Stomach (tissue), 9 donors: ENCODE results near the gene PCDHGB4. TPM values are rescaled to one million over a fixed set of nuclear protein-coding genes. Genes with fewer than 3 reads are reported as not detected.
A peak's percentile ranks its signal among the peaks of the same experiment; 100 is the strongest.
"Not testable (repeated sequence)": the region's sequence is repeated elsewhere in the genome, so short reads cannot be mapped to it uniquely, and the experiment has no call there.

Source experiments
- DNase-seq, 2 donors: peaks; one replicate each; pipeline versions ENCODE4 v3.0.0 to v3.0.0-alpha.2; 2013 to 2019
- H3K27ac ChIP-seq, 5 donors: fragments of 200-600 bp in 4 of 5; sonication (generic) in 4 of 5; one replicate each; pipeline ENCODE4 v1.5.1; 2013 to 2019; ENCODE audit warnings: mild to moderate bottlenecking in 1 of 5, moderate library complexity in 1 of 5
- H3K27me3 ChIP-seq, 3 donors: fragments of 200-600 bp; sonication (generic); one replicate each; pipeline ENCODE4 v1.5.1; 2017 to 2019; ENCODE audit warnings: mixed run types in 1 of 3
- H3K36me3 ChIP-seq, 4 donors: fragments of 200-600 bp; sonication (generic); 1 replicate in 3 of 4; 2 replicates in 1 of 4; pipeline ENCODE4 v1.5.1; 2016 to 2019
- H3K4me1 ChIP-seq, 4 donors: fragments of 200-600 bp; sonication (generic); one replicate each; pipeline ENCODE4 v1.5.1; 2016 to 2019
- H3K4me3 ChIP-seq, 4 donors: fragments of 200-600 bp; sonication (generic) in 3 of 4; one replicate each; pipeline ENCODE4 v1.5.1; 2016 to 2019; ENCODE audit warnings: mild to moderate bottlenecking in 1 of 4
- H3K9me3 ChIP-seq, 4 donors: fragments of 200-600 bp; sonication (generic); one replicate each; pipeline ENCODE4 v1.5.1; 2016 to 2019
- EP300 ChIP-seq: sonication (generic); formaldehyde crosslinking; IDR thresholded peaks from one replicate; pipeline ENCODE4 v1.6.1; 2017; ENCODE audit warnings: antibody characterized with exemption
- POLR2A ChIP-seq, 4 donors: fragments of 450-650 bp; IDR thresholded peaks; one replicate each; pipeline ENCODE4 v1.6.1; 2016; ENCODE audit warnings: antibody characterized with exemption in 4 of 4, control low read depth in 2 of 4, mild to moderate bottlenecking in 1 of 4, moderate library complexity in 1 of 4
- POLR2AphosphoS5 ChIP-seq, 3 donors: sonication (generic); formaldehyde crosslinking; IDR thresholded peaks; one replicate each; pipeline ENCODE4 v1.6.1; 2016; ENCODE audit warnings: antibody characterized with exemption in 3 of 3
- WGBS, 5 donors: extraction: QIAGEN DNeasy Blood & Tissue Kit in 3 of 5; methylation state at CpG; one replicate each; pipeline versions ENCODE4 v1.1.5 to v1.1.7; 2013 to 2018; 5-methylcytosine and 5-hydroxymethylcytosine counted together
- intact Hi-C: fragments of 100-400 bp; cut with DNase I; formaldehyde crosslinking; loops from one replicate; pipeline ENCODE4 v1.15.1; 2023; ENCODE audit warnings: low total_unique reads
- polyA plus RNA-seq, 3 donors: library from polyadenylated mRNA; stranded (reverse); fragments of 200-250 nt; gene quantifications; one replicate each; pipeline ENCODE4 v1.2.3, GENCODE V29; 2013
- total RNA-seq, 5 donors: library from RNA; depleted of rRNA; stranded (reverse); fragments of >200 nt; gene quantifications; one replicate each; pipeline versions ENCODE4 v1.1.0 to v1.2.3, GENCODE V29; 2014 to 2016
- TF ChIP-seq, protein P1 (sequence below), 7 experiments: fragments of 450-650 bp in 4 of 7; fragments of 200-600 bp in 3 of 7; sonication (generic) in 3 of 7; IDR thresholded peaks; one replicate each; pipeline ENCODE4 v1.5.1; 2016 to 2019; ENCODE audit warnings: antibody characterized with exemption in 7 of 7, control low read depth in 2 of 7, mild to moderate bottlenecking in 1 of 7
- donor health status: healthy with polysubstance abuse.
- donor health status: Bipolar disorder and iron deficiency.
- donor health status: healthy.

PCDHGB4 gene
- total and polyA plus RNA-seq, 8 donors = 0.12 to 12.1 (median 0.45) TPM; not detected in 1

DNA sequence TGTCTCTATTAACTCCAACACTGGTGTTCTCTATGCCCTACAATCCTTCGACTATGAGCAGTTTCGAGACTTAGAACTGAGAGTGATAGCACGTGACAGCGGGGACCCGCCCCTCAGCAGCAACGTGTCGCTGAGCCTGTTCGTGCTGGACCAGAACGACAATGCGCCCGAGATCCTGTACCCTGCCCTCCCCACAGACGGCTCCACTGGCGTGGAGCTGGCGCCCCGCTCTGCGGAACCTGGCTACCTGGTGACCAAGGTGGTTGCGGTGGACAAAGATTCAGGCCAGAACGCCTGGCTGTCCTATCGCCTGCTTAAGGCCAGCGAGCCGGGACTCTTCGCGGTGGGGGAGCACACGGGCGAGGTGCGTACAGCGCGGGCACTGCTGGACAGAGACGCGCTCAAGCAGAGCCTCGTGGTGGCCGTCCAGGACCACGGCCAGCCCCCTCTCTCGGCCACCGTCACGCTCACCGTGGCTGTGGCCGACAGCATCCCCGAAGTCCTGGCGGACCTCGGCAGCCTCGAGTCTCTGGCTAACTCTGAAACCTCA lies 35.3 kb downstream of the PCDHGB4 start:
- Histone ChIP-seq H3K36me3 (peaks cover 0 to 36% (median 5%) of the 10 kb centered on the region in 4 donors), H3K27ac (no peak overlapping the region), H3K4me1 (peaks cover 0 to 26% (median 7%) of the 10 kb centered on the region in 4 donors), H3K27me3 (peaks cover 0 to 78% (median 20%) of the 10 kb centered on the region in 3 donors), H3K9me3 (peaks cover 79 to 100% (median 99%) of the 10 kb centered on the region in 4 donors), H3K4me3 (no peak overlapping the region)
- TF ChIP-seq EP300 (no peak), POLR2AphosphoS5 (IDR thresholded peaks at IDR 0.05) (no peak), POLR2A (IDR thresholded peaks at IDR 0.05) (no peak)
- TF ChIP-seq, protein P1, sequence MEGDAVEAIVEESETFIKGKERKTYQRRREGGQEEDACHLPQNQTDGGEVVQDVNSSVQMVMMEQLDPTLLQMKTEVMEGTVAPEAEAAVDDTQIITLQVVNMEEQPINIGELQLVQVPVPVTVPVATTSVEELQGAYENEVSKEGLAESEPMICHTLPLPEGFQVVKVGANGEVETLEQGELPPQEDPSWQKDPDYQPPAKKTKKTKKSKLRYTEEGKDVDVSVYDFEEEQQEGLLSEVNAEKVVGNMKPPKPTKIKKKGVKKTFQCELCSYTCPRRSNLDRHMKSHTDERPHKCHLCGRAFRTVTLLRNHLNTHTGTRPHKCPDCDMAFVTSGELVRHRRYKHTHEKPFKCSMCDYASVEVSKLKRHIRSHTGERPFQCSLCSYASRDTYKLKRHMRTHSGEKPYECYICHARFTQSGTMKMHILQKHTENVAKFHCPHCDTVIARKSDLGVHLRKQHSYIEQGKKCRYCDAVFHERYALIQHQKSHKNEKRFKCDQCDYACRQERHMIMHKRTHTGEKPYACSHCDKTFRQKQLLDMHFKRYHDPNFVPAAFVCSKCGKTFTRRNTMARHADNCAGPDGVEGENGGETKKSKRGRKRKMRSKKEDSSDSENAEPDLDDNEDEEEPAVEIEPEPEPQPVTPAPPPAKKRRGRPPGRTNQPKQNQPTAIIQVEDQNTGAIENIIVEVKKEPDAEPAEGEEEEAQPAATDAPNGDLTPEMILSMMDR (IDR thresholded peaks at IDR 0.05) = no peak
- 23 to 34% (median 24%) methylated on average over 15 to 42 of the region's 42 CpGs for whole genome bisulfite sequencing, 5 donors
- DNase-seq = no peak
- intact Hi-C loops = no loop called here

DNA sequence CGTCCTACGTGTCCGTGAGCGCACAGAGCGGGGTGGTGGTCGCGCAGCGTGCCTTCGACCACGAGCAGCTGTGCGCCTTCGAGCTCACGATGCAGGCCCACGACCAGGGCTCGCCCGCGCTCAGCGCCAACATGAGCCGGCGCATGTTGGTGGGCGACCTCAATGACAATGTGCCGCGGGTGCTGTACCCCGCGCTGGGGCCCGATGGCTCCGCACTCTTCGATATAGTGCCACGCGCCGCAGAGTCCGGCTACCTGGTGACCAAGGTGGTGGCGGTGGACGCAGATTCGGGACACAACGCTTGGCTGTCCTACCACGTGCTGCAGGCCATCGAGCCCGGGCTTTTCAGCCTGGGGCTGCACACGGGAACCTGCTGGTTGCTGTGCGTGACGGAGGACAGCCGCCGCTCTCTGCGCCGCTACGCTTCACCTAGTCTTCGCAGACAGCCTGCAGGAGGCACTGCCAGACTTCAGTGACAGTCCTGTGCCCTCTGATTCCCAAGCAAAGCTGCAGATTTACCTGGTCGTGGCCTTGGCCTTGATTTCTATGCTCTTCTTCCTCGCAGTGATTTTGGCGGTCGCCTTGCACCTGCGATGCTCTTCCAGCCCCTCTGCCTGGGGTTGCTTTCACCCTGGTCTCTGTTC lies 40.4 kb downstream of the PCDHGB4 start:
- H3K36me3 ChIP-seq = peaks cover 0 to 32% (median 8%) of the 10 kb centered on the region in 4 donors
- intact Hi-C loops = no loop called here
- no peak overlapping the region for H3K4me3 ChIP-seq
- H3K4me1 ChIP-seq = peaks cover 0 to 11% (median 0%) of the 10 kb centered on the region in 4 donors
- no peak overlapping the region for H3K27ac ChIP-seq
- 35 to 44% (median 42%) methylated on average over 16 to 53 of the region's 53 CpGs for WGBS, 5 donors
- TF ChIP-seq EP300 = no peak
- no peak for TF ChIP-seq POLR2AphosphoS5 (IDR thresholded peaks at IDR 0.05)
- TF ChIP-seq POLR2A (IDR thresholded peaks at IDR 0.05) = no peak
- TF ChIP-seq, protein P1 (IDR thresholded peaks at IDR 0.05) = no peak
- peaks cover 63 to 100% (median 99%) of the 10 kb centered on the region in 4 donors for H3K9me3 ChIP-seq
- DNase-seq = no peak
- H3K27me3 ChIP-seq = peaks cover 0 to 74% (median 15%) of the 10 kb centered on the region in 3 donors

DNA sequence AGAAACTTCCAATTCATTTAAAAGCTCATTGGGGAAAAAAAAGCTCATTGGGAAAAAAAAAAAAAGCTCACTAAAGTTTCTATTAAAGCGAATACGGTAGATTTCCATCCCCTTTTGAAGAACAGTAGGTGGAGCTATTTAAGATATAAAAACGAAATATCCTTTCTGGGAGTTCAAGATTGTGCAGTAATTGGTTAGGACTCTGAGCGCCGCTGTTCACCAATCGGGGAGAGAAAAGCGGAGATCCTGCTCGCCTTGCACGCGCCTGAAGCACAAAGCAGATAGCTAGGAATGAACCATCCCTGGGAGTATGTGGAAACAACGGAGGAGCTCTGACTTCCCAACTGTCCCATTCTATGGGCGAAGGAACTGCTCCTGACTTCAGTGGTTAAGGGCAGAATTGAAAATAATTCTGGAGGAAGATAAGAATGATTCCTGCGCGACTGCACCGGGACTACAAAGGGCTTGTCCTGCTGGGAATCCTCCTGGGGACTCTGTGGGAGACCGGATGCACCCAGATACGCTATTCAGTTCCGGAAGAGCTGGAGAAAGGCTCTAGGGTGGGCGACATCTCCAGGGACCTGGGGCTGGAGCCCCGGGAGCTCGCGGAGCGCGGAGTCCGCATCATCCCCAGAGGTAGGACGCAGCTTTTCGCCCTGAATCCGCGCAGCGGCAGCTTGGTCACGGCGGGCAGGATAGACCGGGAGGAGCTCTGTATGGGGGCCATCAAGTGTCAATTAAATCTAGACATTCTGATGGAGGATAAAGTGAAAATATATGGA lies 43.0 kb downstream of the PCDHGB4 start, which contains the start of gene PCDHGA12:
Gene PCDHGA12 (plus strand): TSS at position 176 of the 782 bp plus-strand sequence. CDS start 253 bp downstream, at position 429.
- no peak within 1 kb of the TSS for H3K27ac ChIP-seq
- 10 to 20% (median 13%) methylated on average over 33 of the region's 33 CpGs for WGBS, 5 donors
- H3K4me1 ChIP-seq = peaks cover 0 to 10% (median 0%) of the 10 kb centered on the region in 4 donors
- peak in 1 of 2 donors; percentile 54 for DNase-seq
- TF ChIP-seq, protein P1 (IDR thresholded peaks at IDR 0.05) = no peak
- TF ChIP-seq EP300 (no peak), POLR2AphosphoS5 (IDR thresholded peaks at IDR 0.05) (no peak), POLR2A (IDR thresholded peaks at IDR 0.05) (no peak)
- H3K4me3 ChIP-seq = peak within 1 kb of the TSS; percentile 20 to 34 (median 29)
- peaks cover 0 to 24% (median 8%) of the 10 kb centered on the region in 4 donors for H3K36me3 ChIP-seq
- intact Hi-C loops = no loop called here
- peaks cover 64 to 100% (median 97%) of the 10 kb centered on the region in 4 donors for H3K9me3 ChIP-seq
- H3K27me3 ChIP-seq = peaks cover 0 to 71% (median 12%) of the 10 kb centered on the region in 3 donors

DNA sequence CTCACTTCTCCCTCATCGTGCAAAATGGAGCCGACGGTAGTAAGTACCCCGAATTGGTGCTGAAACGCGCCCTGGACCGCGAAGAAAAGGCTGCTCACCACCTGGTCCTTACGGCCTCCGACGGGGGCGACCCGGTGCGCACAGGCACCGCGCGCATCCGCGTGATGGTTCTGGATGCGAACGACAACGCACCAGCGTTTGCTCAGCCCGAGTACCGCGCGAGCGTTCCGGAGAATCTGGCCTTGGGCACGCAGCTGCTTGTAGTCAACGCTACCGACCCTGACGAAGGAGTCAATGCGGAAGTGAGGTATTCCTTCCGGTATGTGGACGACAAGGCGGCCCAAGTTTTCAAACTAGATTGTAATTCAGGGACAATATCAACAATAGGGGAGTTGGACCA lies 43.8 kb downstream of the PCDHGB4 start:
- TF ChIP-seq EP300 (no peak), POLR2AphosphoS5 (IDR thresholded peaks at IDR 0.05) (no peak), POLR2A (IDR thresholded peaks at IDR 0.05) (no peak)
- TF ChIP-seq, protein P1 (IDR thresholded peaks at IDR 0.05) = no peak
- Histone ChIP-seq H3K4me3 (peak overlapping the region; percentile 20 to 34 (median 29)), H3K27me3 (peaks cover 0 to 64% (median 12%) of the 10 kb centered on the region in 3 donors), H3K4me1 (peaks cover 0 to 10% (median 0%) of the 10 kb centered on the region in 4 donors), H3K27ac (no peak overlapping the region), H3K36me3 (peaks cover 0 to 16% (median 6%) of the 10 kb centered on the region in 4 donors), H3K9me3 (peaks cover 58 to 100% (median 94%) of the 10 kb centered on the region in 4 donors)
- WGBS, 5 donors = 18 to 26% (median 20%) methylated on average over 12 to 37 of the region's 37 CpGs
- peak in 1 of 2 donors; percentile 13 for DNase-seq
- intact Hi-C loops = no loop called here

DNA sequence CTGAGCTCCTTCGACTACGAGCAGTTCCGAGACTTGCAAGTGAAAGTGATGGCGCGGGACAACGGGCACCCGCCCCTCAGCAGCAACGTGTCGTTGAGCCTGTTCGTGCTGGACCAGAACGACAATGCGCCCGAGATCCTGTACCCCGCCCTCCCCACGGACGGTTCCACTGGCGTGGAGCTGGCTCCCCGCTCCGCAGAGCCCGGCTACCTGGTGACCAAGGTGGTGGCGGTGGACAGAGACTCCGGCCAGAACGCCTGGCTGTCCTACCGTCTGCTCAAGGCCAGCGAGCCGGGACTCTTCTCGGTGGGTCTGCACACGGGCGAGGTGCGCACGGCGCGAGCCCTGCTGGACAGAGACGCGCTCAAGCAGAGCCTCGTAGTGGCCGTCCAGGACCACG lies 44.8 kb downstream of the PCDHGB4 start:
- WGBS, 5 donors = 23 to 33% (median 30%) methylated on average over 8 to 38 of the region's 38 CpGs
- not testable (repeated sequence) for DNase-seq

DNA sequence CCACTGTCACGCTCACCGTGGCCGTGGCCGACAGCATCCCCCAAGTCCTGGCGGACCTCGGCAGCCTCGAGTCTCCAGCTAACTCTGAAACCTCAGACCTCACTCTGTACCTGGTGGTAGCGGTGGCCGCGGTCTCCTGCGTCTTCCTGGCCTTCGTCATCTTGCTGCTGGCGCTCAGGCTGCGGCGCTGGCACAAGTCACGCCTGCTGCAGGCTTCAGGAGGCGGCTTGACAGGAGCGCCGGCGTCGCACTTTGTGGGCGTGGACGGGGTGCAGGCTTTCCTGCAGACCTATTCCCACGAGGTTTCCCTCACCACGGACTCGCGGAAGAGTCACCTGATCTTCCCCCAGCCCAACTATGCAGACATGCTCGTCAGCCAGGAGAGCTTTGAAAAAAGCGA lies 45.2 kb downstream of the PCDHGB4 start:
- H3K9me3 ChIP-seq = peaks cover 44 to 99% (median 87%) of the 10 kb centered on the region in 4 donors
- DNase-seq, intact Hi-C loops: not testable (repeated sequence)

More for the DNA sequence above, 44.8 kb downstream of the PCDHGB4 start:
- Histone ChIP-seq H3K27me3 (peaks cover 0 to 56% (median 12%) of the 10 kb centered on the region in 3 donors), H3K9me3 (peaks cover 48 to 99% (median 89%) of the 10 kb centered on the region in 4 donors), H3K36me3 (peaks cover 0 to 14% (median 4%) of the 10 kb centered on the region in 4 donors), H3K4me1 (peaks cover 0 to 10% (median 0%) of the 10 kb centered on the region in 4 donors)
- H3K27ac ChIP-seq, H3K4me3 ChIP-seq, intact Hi-C loops: not testable (repeated sequence)

More for the DNA sequence above, 45.2 kb downstream of the PCDHGB4 start:
- H3K36me3 ChIP-seq = peaks cover 0 to 13% (median 4%) of the 10 kb centered on the region in 4 donors
- not testable (repeated sequence) for H3K27ac ChIP-seq, H3K4me3 ChIP-seq
- H3K4me1 ChIP-seq = peaks cover 0 to 10% (median 0%) of the 10 kb centered on the region in 4 donors
- 16 to 31% (median 24%) methylated on average over 22 to 29 of the region's 29 CpGs for WGBS, 5 donors
- peaks cover 0 to 52% (median 12%) of the 10 kb centered on the region in 3 donors for H3K27me3 ChIP-seq
